Activated CD8-positive, alpha-beta T cell treated with anti-CD3 and anti-CD28 coated beads for 36 hours (primary cell): ENCODE results near the gene KCNAB1. TPM values are rescaled to one million over a fixed set of nuclear protein-coding genes. Genes with fewer than 3 reads are reported as not detected.
"Not testable (repeated sequence)": the region's sequence is repeated elsewhere in the genome, so short reads cannot be mapped to it uniquely, and the experiment has no call there.

Source experiments
- ATAC-seq: fragments of 200-7000 bp; cut with Tn5 transposase; one replicate; pipeline ENCODE4 v1.10.0; 2021; ENCODE audit warnings: mild to moderate bottlenecking, moderate library complexity
- CTCF ChIA-PET: fragments of 350-600 bp; sonication (Branson Sonifier 250); formaldehyde crosslinking; loops from one replicate; lab custom pipeline; 2021; ENCODE audit warnings: antibody characterized with exemption; lab: Charles Lee
- POLR2A ChIA-PET: fragments of 350-600 bp; sonication (Branson Sonifier 250); formaldehyde crosslinking; loops from one replicate; lab custom pipeline; 2021; ENCODE audit warnings: antibody characterized with exemption; lab: Charles Lee
- DNase-seq: peaks from one replicate; pipeline ENCODE4 v3.0.0-alpha.2; 2020
- H3K27ac Mint-ChIP-seq: one replicate; pipeline ENCODE4 v1.8.0; 2021; ENCODE audit warnings: mild to moderate bottlenecking, mixed read lengths
- H3K27me3 Mint-ChIP-seq: one replicate; pipeline ENCODE4 v1.8.0; 2021; ENCODE audit warnings: mixed read lengths
- H3K36me3 Mint-ChIP-seq: one replicate; pipeline ENCODE4 v1.8.0; 2021; ENCODE audit warnings: low read depth, mixed read lengths
- H3K4me1 Mint-ChIP-seq: one replicate; pipeline ENCODE4 v1.8.0; 2021; ENCODE audit warnings: low read depth, mixed read lengths
- H3K4me3 Mint-ChIP-seq: one replicate; pipeline ENCODE4 v1.8.0; 2021; ENCODE audit warnings: mild to moderate bottlenecking, moderate library complexity, mixed read lengths
- H3K9me3 Mint-ChIP-seq: one replicate; pipeline ENCODE4 v1.8.0; 2021; ENCODE audit warnings: mixed read lengths
- intact Hi-C: fragments of 100-400 bp; cut with micrococcal nuclease; formaldehyde crosslinking; loops from one replicate; pipeline ENCODE4 v1.10.0; 2022
- total RNA-seq, 2 experiments: library from RNA; stranded (reverse); gene quantifications; one replicate each; pipeline ENCODE4 v1.2.3, GENCODE V29; 2021
- TF ChIP-seq, protein P1 (sequence below): fragments of 200-600 bp; IDR thresholded peaks from one replicate; pipeline ENCODE4 v1.8.0; 2022; ENCODE audit warnings: antibody characterized with exemption, mild to moderate bottlenecking

The KCNAB1 gene
- total RNA-seq, 2 experiments from 2014 or later, result not detected

DNA sequence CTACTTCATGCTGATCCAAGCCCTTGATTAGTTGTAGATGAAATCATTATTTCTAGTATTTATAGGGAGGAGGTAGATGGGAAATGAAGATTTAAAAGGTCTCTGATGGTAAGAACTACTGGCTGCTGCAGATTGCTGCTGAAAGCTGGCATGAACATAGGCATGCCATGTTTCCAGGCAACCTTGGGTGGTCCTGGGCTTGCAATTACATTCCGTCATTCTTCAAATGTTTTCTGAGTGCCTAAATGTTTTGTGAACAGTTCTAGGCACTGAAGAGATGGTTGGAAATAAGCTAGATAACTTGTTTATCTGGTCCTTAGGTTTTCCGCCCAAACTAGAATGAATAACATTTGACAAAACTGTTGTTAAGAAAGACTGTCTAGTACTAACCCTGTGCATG lies 95.8 kb downstream of the KCNAB1 start:
- intact Hi-C loops, result no loop called here
- Mint-ChIP-seq H3K9me3 (no peaks in the 10 kb centered on the region), H3K27ac (no peak overlapping the region), H3K36me3 (no peaks in the 10 kb centered on the region), H3K4me3 (no peak overlapping the region), H3K4me1 (no peaks in the 10 kb centered on the region), H3K27me3 (peaks cover 25% of the 10 kb centered on the region)
- ChIA-PET POLR2A (no interaction called here), CTCF (interaction anchor here (0.7 to 2.7 kb wide), 2 partner anchors 27 to 64 kb away, joined by 3 to 6 read pairs; no protein-coding TSS in a partner anchor)
- DNase-seq (no peak), ATAC-seq (no peak)
- TF ChIP-seq, protein P1, sequence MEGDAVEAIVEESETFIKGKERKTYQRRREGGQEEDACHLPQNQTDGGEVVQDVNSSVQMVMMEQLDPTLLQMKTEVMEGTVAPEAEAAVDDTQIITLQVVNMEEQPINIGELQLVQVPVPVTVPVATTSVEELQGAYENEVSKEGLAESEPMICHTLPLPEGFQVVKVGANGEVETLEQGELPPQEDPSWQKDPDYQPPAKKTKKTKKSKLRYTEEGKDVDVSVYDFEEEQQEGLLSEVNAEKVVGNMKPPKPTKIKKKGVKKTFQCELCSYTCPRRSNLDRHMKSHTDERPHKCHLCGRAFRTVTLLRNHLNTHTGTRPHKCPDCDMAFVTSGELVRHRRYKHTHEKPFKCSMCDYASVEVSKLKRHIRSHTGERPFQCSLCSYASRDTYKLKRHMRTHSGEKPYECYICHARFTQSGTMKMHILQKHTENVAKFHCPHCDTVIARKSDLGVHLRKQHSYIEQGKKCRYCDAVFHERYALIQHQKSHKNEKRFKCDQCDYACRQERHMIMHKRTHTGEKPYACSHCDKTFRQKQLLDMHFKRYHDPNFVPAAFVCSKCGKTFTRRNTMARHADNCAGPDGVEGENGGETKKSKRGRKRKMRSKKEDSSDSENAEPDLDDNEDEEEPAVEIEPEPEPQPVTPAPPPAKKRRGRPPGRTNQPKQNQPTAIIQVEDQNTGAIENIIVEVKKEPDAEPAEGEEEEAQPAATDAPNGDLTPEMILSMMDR, result no peak

DNA sequence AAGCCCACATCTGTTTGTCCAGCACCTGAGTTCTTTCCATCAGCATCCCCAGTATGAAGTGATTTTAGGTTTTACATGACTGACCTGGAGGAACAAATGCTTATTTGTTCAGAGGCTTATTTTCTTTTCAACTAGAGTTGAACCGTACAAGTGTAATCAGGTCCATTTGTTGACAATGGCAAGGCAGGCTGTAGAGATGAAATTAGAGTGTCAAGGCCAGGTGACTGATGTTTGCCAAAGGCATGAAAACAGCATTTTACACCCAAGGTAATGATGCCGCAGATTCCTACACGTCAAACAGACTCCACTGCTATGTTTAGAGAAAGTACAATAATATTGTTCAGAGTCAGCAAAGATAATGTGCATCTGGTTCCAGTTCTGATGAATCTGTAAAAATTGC lies 96.5 kb downstream of the KCNAB1 start:
- Mint-ChIP-seq H3K27ac (no peak overlapping the region), H3K4me3 (no peak overlapping the region), H3K4me1 (no peaks in the 10 kb centered on the region), H3K36me3 (no peaks in the 10 kb centered on the region), H3K27me3 (peaks cover 22% of the 10 kb centered on the region), H3K9me3 (no peaks in the 10 kb centered on the region)
- no peak for DNase-seq
- POLR2A ChIA-PET, result no interaction called here
- TF ChIP-seq, protein P1, result no peak
- no peak for ATAC-seq
- CTCF ChIA-PET, result interaction anchor here (0.7 to 2.7 kb wide), 2 partner anchors 28 to 65 kb away, joined by 3 to 6 read pairs; no protein-coding TSS in a partner anchor
- intact Hi-C loops, result no loop called here

DNA sequence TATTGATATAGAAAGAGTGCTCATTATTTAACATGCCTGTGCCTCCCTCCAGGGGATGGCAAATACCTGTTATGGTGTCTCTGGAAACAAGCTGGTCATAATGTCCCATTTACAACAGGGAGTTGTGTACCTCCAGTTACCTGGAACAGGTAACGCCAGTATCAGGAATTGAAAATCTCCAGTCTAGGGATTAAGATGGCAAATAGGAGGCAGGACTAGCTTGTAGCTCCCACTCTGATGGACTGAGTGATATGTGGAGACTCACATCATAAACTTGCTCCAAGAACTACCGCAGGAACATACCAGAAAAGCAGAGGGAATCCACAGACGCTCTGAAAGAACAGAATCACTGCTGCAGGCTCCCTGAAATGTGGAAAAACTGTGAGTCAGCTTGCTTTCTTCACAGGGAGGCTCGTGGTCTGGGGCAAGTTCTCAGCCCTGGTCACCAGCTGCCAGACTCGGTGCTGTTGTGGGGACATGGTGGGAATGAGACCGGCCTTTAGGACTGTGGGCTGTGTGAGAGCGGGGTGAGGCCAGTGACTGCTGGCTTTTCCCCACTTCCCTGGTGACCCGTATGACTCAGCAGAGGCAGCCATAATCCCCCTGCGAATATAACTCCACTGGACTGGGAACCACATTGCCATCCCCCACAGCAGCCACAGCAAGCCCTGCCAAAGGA lies 97.4 kb downstream of the KCNAB1 start:
- Mint-ChIP-seq H3K27ac (no peak overlapping the region), H3K27me3 (peaks cover 19% of the 10 kb centered on the region), H3K36me3 (no peaks in the 10 kb centered on the region), H3K4me3 (no peak overlapping the region), H3K9me3 (no peaks in the 10 kb centered on the region), H3K4me1 (no peaks in the 10 kb centered on the region)
- intact Hi-C loops, result no loop called here
- ATAC-seq (no peak), DNase-seq (no peak)
- CTCF ChIA-PET, result no interaction called here
- POLR2A ChIA-PET, result no interaction called here
- TF ChIP-seq, protein P1, result no peak

DNA sequence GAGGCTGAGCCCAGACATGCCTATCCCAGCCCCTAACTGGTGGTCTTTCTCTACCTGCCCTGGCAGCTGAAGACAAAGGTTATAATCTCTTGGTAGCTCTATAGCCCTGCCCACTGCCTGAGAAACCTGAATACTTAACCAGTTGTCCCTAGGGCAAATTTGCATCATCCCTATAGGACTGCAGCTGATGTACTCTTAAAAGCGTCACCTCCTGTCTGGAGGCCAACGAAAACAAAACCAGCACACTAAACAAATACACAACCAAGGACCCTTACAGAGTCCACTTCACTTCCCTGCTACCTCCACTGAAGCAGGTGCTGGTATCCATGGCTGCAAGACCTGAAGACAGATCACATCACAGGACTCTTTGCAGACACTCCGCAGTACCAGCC lies 98.0 kb downstream of the KCNAB1 start:
- ChIA-PET CTCF (no interaction called here), POLR2A (no interaction called here)
- TF ChIP-seq, protein P1, result no peak

DNA sequence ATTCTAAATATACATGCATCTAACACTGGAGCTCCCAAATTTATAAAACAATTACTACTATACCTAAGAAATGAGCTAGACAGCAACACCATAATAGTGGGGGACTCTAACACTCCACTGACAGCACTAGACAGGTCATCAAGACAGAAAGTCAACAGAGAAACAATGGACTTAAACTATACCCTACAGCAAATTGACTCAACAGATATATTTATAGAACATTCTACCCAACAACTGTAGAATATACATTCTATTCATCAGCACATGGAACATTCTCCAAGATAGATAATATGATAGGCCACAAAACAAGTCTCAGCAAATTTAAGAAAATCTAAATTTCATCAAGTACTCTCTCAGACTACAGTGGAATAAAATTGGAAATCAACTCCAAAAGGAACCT lies 102.0 kb downstream of the KCNAB1 start:
- POLR2A ChIA-PET, DNase-seq, H3K27ac Mint-ChIP-seq, H3K4me1 Mint-ChIP-seq, H3K36me3 Mint-ChIP-seq, intact Hi-C loops, H3K9me3 Mint-ChIP-seq, H3K4me3 Mint-ChIP-seq, ATAC-seq, CTCF ChIA-PET: not testable (repeated sequence)
- peaks cover 12% of the 10 kb centered on the region for H3K27me3 Mint-ChIP-seq

More for the DNA sequence above, 98.0 kb downstream of the KCNAB1 start:
- Mint-ChIP-seq H3K27ac (no peak overlapping the region), H3K4me1 (no peaks in the 10 kb centered on the region), H3K27me3 (peaks cover 18% of the 10 kb centered on the region), H3K9me3 (no peaks in the 10 kb centered on the region), H3K36me3 (no peaks in the 10 kb centered on the region), H3K4me3 (no peak overlapping the region)
- ATAC-seq (no peak), DNase-seq (no peak)
- intact Hi-C loops, result no loop called here

DNA sequence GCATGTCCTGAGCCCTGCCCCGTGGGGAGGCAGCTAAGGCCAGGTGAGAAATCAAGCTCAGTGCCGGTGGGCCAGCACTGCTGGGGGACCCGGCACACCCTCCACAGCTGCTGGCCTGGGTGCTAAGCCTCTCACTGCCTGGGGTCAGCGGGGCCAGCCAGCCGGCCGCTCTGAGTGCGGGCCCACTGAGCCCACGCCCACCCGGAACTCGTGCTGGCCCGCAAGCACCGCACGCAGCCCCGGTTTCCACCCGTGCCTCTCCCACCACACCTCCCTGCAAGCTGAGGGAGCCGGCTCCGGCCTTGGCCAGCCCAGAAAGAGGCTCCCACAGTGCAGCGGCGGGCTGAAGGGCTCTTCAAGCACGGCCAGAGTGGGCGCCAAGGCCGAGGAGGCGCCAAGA lies 103.7 kb downstream of the KCNAB1 start:
- H3K4me3 Mint-ChIP-seq, H3K27me3 Mint-ChIP-seq, DNase-seq, POLR2A ChIA-PET, H3K9me3 Mint-ChIP-seq, H3K27ac Mint-ChIP-seq, intact Hi-C loops, CTCF ChIA-PET, H3K36me3 Mint-ChIP-seq, H3K4me1 Mint-ChIP-seq, ATAC-seq: not testable (repeated sequence)
